Activated T-cell treated with anti-CD3 and anti-CD28 coated beads, Interleukin-2, amount 50 U/mL, for 24 hours (primary cell): ENCODE data around the gene PC.
"Not testable (repeated sequence)": the region's sequence is repeated elsewhere in the genome, so short reads cannot be mapped to it uniquely, and the experiment has no call there.

Source experiments
- DNase-seq: peaks from one replicate; pipeline ENCODE4 v3.0.0-alpha.2; 2020
- H3K27ac Mint-ChIP-seq: 2 replicates; pipeline ENCODE4 v1.8.0; 2020; ENCODE audit warnings: mild to moderate bottlenecking, mixed read lengths
- H3K27me3 Mint-ChIP-seq: 2 replicates; pipeline ENCODE4 v1.8.0; 2020; ENCODE audit warnings: mixed read lengths
- H3K36me3 Mint-ChIP-seq: 2 replicates; pipeline ENCODE4 v1.8.0; 2020; ENCODE audit warnings: low read depth, mixed read lengths
- H3K4me1 Mint-ChIP-seq: 2 replicates; pipeline ENCODE4 v1.8.0; 2020; ENCODE audit warnings: low read depth, mixed read lengths
- H3K4me3 Mint-ChIP-seq: 2 replicates; pipeline ENCODE4 v1.8.0; 2020; ENCODE audit warnings: mild to moderate bottlenecking, moderate library complexity, mixed read lengths
- H3K9me3 Mint-ChIP-seq: 2 replicates; pipeline ENCODE4 v1.8.0; 2020; ENCODE audit warnings: mixed read lengths

The PC gene

DNA sequence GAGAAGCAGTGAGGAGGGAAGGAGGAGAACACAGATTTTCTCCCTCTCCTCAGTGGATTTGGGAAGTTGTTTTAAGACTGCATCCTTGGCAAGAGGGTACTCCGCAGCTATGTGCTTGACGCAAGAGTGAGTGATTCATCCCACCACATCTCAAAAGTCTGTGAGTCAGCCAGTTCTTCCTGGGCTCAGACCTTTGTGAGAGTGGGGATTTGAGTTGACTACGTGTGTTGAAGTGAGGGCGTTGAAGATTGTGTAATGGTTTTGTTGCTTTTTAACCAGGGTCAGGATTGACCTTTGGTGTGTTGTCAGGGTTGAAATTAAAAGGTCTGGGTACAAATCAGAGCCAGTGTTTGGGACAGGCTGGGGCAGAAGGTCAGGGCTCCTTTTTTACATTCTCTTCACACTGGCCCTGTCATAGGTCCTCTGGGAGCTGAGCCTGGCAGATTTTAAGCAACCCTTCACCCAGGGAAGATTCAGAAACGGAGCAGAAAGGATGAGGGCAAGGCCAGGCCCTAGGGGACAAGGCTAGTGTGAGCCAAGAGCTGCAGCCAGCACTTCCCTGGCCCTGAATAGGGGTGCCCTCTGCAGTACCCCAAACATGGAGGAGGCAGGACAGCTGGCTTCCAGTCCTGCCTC is 12.7 kb upstream of the PC start:
- Mint-ChIP-seq H3K27ac (peak overlapping the region; percentile 69), H3K4me1 (peaks cover 18% of the 10 kb centered on the region), H3K4me3 (no peak overlapping the region), H3K9me3 (no peaks in the 10 kb centered on the region), H3K27me3 (peaks cover 14% of the 10 kb centered on the region), H3K36me3 (no peaks in the 10 kb centered on the region)
- DNase-seq = no peak

DNA sequence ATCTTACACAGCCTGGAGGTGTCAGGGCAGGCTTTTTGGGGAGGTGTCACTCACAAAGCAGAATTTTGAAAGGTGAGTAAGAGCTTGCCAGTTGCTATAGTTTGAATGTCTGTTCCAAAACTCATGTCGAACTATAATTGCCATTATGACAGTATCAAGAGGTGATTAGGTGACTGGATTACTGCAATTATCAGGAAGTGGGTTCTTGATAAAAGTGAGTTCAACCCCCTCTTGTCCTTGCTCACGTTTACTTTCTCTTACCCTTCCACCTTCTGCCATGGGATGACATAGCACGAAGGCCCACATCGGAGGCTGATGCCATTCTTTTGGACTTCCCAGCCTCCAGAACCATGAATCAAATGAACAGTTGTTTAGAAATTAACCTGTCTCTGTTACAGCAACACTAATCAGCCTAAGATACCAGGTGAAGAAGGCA is 12.2 kb upstream of the PC start:
- H3K27ac Mint-ChIP-seq = peak overlapping the region; percentile 69
- no peak overlapping the region for H3K4me3 Mint-ChIP-seq
- H3K9me3 Mint-ChIP-seq = no peaks in the 10 kb centered on the region
- no peak for DNase-seq
- no peaks in the 10 kb centered on the region for H3K36me3 Mint-ChIP-seq
- peaks cover 18% of the 10 kb centered on the region for H3K4me1 Mint-ChIP-seq
- peaks cover 9% of the 10 kb centered on the region for H3K27me3 Mint-ChIP-seq

DNA sequence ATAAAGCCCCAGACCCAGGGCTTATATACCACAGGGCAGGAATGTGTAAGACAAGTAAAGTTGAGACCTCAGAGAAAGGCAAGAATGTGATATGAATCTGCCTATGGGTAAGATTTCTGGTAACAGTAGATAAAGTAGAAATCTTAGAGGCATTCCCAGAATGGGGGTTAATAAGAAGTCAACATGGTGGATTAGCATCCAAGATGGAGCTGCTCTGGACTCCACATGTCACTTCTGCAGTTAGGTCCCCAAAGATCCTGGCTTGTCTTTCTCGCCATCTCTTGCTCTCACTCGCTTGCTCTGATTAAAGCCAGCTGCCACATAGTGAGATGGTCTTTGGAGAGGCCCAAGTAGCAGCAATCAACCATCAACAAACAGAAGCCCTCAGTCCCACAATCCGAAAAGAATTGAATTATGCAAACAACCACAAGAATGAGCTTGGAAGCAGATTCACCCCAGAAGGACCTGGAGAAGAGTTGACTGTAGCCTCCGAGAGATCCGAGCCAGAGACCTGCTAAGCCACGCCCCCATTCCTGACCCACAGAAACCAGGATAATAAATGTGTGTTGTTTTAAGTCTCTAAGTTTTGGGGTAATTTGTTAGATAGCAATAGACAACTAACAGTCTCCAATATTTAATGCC is 11.5 kb upstream of the PC start:
- DNase-seq = no peak
- Mint-ChIP-seq H3K27ac (peak overlapping the region; percentile 23), H3K36me3 (no peaks in the 10 kb centered on the region), H3K4me3 (no peak overlapping the region), H3K27me3 (peaks cover 14% of the 10 kb centered on the region), H3K9me3 (no peaks in the 10 kb centered on the region), H3K4me1 (peaks cover 18% of the 10 kb centered on the region)

DNA sequence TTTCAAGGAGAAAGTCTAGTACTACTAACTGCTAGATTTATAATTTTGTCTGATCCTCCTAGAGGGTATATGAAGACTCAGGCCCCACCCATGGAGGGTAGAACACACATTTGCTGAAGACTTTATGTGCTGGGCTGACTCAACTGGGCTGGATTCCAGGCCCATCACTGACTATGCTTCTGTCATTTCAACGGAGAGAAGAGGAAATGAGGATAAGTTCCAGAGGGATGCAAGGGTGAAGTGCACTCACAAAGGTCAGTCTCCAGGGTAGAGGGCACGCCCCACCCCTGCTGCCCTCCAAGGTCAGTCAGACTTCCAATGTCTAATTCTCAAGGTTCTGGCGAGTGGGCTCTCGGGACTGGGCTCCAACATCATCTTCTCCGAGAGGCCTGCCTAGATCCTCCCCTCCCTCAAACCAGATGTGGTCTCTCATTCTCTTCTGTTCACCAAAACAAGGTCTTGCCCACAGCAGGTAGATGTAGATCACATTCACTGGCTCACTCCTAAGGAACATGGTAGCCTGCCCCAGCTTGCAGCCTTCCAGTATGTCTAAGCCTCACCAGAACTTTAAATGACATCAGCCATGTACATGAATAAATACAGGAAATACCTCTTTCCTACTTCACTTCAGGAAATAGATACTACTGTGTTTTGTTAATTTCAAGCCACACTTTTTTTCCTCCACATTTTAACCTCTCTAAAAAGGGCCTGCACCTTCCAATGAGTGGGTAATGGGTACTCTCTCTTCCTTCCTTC is 9.7 kb upstream of the PC start:
- peaks cover 18% of the 10 kb centered on the region for H3K4me1 Mint-ChIP-seq
- peaks cover 14% of the 10 kb centered on the region for H3K27me3 Mint-ChIP-seq
- no peaks in the 10 kb centered on the region for H3K36me3 Mint-ChIP-seq
- H3K4me3 Mint-ChIP-seq = no peak overlapping the region
- no peak overlapping the region for H3K27ac Mint-ChIP-seq
- no peak for DNase-seq
- no peaks in the 10 kb centered on the region for H3K9me3 Mint-ChIP-seq

DNA sequence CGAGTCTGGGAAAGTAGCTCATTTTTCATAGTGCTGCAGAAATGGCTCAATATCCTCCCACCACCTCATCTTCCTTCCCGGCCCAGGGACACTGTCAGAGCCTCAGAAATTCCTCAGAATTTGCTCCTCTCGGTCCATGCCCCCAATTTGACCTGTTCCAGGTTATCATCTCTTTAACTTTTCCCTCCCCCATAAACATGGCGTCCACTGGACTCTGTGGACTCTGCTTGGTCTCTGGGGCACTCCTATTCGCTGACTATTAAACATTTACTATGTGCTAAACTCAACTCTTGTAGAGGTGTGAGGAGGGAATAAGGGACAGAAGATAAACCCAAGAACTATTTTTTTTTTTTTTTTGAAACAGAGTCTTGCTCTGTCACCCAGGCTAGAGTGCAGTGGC is 8.2 kb upstream of the PC start:
- H3K36me3 Mint-ChIP-seq = no peaks in the 10 kb centered on the region
- no peak overlapping the region for H3K4me3 Mint-ChIP-seq
- H3K27ac Mint-ChIP-seq = no peak overlapping the region
- no peaks in the 10 kb centered on the region for H3K9me3 Mint-ChIP-seq
- peaks cover 10% of the 10 kb centered on the region for H3K27me3 Mint-ChIP-seq
- DNase-seq = no peak
- H3K4me1 Mint-ChIP-seq = peaks cover 17% of the 10 kb centered on the region

DNA sequence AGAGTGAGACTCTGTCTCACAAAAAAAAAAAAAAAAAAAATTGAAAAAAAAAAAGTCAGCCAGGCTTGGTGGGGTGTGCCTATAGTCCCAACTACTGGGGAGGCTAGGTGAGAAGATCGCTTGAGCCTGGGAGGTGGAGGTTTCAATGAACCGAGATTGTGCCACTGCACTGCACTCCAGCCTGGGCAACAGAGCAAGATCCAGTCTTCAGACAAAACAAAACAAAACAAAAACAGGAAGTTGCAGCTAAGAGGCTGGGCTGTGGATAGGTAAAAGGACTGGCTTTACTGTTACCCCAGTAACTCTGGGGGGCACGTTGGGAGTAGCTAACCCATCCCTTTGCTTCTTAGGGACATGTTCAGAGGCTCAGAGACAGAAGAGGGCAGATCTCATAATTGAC is 6.3 kb upstream of the PC start:
- H3K27ac Mint-ChIP-seq = no peak overlapping the region

DNA sequence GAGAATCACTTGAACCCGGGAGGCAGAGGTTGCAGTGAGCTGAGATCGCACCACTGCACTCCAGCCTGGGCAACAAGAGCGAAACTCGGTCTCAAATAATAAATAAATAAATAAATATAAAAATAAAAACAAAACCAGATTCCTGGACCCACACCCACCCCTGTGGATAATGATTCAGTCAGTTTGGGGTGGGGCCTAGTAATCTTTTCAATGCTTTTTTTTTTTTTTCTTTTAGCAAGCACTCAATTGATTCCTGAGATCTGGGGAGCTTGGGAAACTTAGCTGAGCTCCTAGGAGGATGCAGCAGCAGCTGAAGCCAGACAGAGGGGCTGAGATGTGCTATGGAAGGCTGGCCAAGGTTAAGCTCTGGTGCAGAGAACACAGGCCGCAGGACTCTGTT is 4.6 kb upstream of the PC start:
- Mint-ChIP-seq H3K27me3 (peaks cover 14% of the 10 kb centered on the region), H3K36me3 (no peaks in the 10 kb centered on the region), H3K27ac (no peak overlapping the region), H3K9me3 (peaks cover 2% of the 10 kb centered on the region), H3K4me3 (no peak overlapping the region), H3K4me1 (peaks cover 14% of the 10 kb centered on the region)
- no peak for DNase-seq

More for the DNA sequence above, 6.3 kb upstream of the PC start:
- no peak for DNase-seq
- H3K36me3 Mint-ChIP-seq = no peaks in the 10 kb centered on the region
- no peaks in the 10 kb centered on the region for H3K9me3 Mint-ChIP-seq
- no peak overlapping the region for H3K4me3 Mint-ChIP-seq
- H3K4me1 Mint-ChIP-seq = peaks cover 5% of the 10 kb centered on the region
- H3K27me3 Mint-ChIP-seq = peaks cover 10% of the 10 kb centered on the region

DNA sequence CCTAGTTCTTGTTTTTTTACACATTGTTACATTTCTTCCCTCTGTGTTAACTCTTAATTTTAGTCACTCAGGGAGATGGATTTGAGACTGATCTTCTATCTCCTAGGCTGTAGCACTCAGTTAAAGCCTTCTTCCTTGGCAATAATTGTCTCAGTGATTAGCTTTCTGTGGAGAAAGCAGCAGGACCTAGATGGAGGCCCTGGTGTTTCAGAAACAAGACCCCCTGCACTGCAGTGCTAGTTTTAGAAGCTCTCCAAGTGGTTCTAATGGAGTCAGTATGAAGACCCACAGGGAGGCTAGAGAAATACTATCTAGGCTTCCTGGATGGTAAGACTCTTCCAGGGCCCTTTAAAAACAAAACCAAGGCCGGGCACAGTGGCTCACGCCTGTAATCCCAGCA is 4.1 kb upstream of the PC start:
- Mint-ChIP-seq H3K36me3 (no peaks in the 10 kb centered on the region), H3K27me3 (peaks cover 14% of the 10 kb centered on the region), H3K4me1 (peaks cover 19% of the 10 kb centered on the region), H3K9me3 (peaks cover 2% of the 10 kb centered on the region), H3K4me3 (no peak overlapping the region), H3K27ac (no peak overlapping the region)
- DNase-seq = no peak

DNA sequence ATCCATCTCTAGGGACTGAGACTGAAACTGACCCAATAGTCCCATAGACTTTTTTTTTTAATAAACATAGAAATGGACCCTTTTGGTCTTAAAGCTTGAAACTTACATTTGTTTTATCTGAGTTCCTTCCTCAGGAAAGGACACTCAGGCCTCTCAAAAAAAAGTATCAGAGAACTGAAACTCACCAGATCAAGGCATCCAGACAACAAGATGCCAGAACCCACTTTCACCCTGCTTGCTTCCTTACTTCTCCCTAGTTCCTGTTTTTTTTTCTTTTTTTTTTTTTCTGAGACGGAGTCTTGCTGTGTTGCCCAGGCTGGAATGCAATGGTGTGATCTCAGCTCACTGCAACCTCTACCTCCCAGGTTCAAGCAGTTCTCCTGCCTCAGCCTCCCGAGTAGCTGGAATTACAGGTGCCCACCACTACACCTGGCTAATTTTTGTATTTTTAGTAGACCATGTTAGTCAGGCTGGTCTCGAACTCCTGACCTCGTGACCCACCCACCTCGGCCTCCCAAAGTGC is 3.6 kb upstream of the PC start:
- DNase-seq, H3K4me3 Mint-ChIP-seq, H3K27ac Mint-ChIP-seq, H3K36me3 Mint-ChIP-seq, H3K9me3 Mint-ChIP-seq: not testable (repeated sequence)
- Mint-ChIP-seq H3K27me3 (peaks cover 14% of the 10 kb centered on the region), H3K4me1 (peaks cover 24% of the 10 kb centered on the region)

DNA sequence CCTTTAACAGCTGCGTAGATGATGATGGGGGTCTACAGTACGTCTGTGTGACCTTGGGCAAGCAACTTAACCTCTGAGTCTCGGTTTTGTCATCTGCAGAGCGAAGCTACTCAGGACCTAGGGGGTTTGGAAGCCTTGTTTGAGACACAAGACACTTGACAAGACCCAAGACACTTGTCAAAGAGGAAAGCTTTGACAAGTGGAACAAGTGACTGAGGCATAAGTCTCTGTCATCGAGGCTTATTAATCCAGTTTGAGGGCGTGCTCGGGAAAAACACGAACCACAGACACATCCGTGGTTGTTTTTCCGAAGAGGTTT is 732 bp upstream of the PC start:
- Mint-ChIP-seq H3K36me3 (no peaks in the 10 kb centered on the region), H3K4me3 (peak overlapping the region; percentile 65), H3K27ac (peak overlapping the region; percentile 91), H3K9me3 (peaks cover 2% of the 10 kb centered on the region), H3K27me3 (peaks cover 7% of the 10 kb centered on the region), H3K4me1 (peaks cover 27% of the 10 kb centered on the region)
- no peak for DNase-seq

DNA sequence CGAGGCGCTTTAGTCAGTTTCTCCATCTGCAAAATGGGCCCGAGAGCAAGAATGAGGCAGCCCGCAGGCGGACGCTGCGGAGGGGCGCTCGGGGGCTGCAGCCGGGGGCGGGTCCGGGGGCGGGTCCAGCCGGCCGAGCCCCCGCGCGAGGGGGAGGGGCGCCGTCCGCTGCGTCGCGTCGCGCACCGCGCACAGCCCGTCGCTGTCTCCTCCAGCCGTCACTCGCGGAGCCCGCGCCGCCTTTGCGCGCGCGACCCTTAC is 282 bp downstream of the PC start:
- H3K4me1 Mint-ChIP-seq = peaks cover 27% of the 10 kb centered on the region
- H3K4me3 Mint-ChIP-seq = peak overlapping the region; percentile 77
- peaks cover 7% of the 10 kb centered on the region for H3K27me3 Mint-ChIP-seq
- H3K36me3 Mint-ChIP-seq = no peaks in the 10 kb centered on the region
- peaks cover 2% of the 10 kb centered on the region for H3K9me3 Mint-ChIP-seq
- peak overlapping the region; percentile 58 for H3K27ac Mint-ChIP-seq
- DNase-seq = no peak

DNA sequence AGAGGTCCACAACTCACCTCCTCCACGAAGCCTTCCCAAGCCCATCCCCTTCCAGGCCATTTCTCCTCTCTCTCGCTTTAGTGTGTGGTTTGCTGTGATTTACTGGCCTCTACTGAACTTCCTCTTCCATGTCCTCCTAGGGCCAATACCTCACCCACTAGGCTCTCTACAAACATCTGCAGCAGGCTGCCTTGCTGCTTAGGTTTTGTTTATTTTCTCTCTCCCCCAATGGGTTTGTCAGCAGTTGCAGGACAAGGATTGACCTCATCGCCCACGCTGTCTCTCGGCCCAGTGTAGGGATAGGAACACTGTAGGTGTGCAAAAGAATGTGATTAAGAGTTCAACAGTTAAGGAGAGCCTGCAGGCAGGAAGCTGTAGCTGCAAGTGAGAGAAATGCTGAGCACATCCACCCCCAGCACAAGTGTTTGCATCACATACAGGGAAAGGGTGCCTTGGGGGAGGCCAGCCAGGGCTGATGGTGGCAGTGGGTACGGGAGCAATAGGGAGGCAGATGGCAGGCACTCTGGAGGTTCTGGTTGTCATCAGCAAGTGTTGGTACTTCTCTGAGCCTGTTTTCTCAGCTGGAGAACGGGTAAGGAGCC is 1.4 kb downstream of the PC start:
- Mint-ChIP-seq H3K27ac (no peak overlapping the region), H3K4me3 (peak overlapping the region; percentile 77), H3K4me1 (peaks cover 27% of the 10 kb centered on the region), H3K9me3 (peaks cover 2% of the 10 kb centered on the region), H3K27me3 (peaks cover 7% of the 10 kb centered on the region), H3K36me3 (no peaks in the 10 kb centered on the region)
- DNase-seq = peak; percentile 33

DNA sequence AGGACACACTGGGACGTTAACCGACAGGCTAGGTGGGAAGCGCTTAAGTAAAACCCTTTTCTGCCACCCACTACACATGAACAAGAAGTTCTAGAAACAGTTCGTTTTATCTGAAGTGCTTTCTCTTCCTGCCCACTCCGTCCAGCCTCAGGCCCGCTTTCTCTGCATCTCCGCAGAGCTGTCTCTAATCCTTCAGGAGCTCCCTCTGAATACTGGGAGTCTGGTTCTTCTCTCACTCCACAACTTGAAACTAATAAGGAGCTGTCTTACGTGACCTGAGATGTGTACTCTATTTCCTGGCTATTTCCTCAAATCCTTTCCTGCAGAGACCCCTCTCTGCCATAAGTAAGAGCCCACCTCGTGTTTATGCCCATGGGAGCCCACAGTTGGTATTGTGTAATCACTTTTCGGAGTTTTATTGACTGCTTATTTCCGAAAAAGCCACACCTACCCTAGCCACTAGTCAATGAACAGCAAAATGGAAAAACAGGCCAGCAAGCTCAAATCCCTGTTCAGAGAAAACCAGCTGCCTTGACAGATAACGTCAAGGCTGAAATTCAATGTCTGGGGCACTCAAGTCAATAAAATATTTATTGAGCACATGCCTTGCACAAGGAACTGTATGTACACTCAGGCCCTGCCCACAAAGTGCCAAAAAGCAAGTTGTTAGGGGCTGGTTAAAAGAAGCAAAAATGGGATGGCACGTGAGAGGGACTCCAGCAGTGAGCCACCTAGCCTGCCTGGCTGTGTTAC is 4.9 kb downstream of the PC start:
- Mint-ChIP-seq H3K9me3 (no peaks in the 10 kb centered on the region), H3K4me3 (no peak overlapping the region), H3K27ac (no peak overlapping the region), H3K4me1 (peaks cover 25% of the 10 kb centered on the region), H3K36me3 (no peaks in the 10 kb centered on the region), H3K27me3 (no peaks in the 10 kb centered on the region)
- DNase-seq = no peak

DNA sequence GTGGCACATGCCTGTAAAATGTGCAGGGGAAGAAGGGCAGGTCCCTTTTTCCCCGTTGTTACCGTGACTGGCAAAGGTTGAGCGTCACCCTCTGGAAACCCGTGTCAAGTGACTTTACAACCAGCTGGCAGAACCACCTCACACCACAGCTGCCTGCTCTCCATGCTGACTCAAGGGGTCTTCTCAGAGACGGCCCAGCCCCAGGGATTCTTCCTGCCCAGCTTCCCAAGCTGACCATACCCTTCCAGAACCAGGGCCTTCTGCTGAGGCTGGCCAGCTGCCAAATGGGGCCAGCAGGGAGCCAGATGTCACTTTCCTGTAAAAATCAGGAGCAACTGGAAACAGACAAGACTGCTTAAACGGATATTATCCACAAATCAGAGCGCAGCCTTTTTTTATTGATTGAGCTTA is 6.3 kb downstream of the PC start:
- DNase-seq = no peak
- Mint-ChIP-seq H3K4me1 (peaks cover 14% of the 10 kb centered on the region), H3K27ac (no peak overlapping the region), H3K36me3 (no peaks in the 10 kb centered on the region), H3K9me3 (no peaks in the 10 kb centered on the region), H3K27me3 (no peaks in the 10 kb centered on the region), H3K4me3 (no peak overlapping the region)
